ENCODE measurements around the gene CACNA1D.

CACNA1D gene

DNA sequence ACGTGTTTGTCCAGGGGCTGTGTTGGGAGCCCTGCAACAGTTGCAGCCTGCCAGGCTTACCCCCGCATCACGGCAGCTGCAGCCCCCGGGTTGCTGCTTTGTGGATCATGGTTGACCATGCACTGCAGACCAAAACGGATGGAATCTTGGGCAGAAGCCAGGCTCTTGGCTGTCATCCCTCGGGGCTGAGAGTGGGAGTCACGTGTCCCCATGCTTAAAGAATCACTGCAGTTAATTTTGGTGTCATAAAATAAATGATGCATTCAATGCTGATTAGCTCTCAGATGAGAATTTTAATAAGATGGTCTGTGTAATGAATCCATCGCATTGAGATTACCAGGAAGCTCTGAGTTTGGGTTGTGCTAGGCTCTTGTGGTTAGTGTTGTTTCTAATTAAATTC lies 236.2 kb downstream of the CACNA1D start:
- TF ChIP-seq, protein P1, sequence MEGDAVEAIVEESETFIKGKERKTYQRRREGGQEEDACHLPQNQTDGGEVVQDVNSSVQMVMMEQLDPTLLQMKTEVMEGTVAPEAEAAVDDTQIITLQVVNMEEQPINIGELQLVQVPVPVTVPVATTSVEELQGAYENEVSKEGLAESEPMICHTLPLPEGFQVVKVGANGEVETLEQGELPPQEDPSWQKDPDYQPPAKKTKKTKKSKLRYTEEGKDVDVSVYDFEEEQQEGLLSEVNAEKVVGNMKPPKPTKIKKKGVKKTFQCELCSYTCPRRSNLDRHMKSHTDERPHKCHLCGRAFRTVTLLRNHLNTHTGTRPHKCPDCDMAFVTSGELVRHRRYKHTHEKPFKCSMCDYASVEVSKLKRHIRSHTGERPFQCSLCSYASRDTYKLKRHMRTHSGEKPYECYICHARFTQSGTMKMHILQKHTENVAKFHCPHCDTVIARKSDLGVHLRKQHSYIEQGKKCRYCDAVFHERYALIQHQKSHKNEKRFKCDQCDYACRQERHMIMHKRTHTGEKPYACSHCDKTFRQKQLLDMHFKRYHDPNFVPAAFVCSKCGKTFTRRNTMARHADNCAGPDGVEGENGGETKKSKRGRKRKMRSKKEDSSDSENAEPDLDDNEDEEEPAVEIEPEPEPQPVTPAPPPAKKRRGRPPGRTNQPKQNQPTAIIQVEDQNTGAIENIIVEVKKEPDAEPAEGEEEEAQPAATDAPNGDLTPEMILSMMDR (IDR thresholded peaks at IDR 0.05; ENCODE audit: control extremely low read depth, extremely low read depth, low read depth, missing control alignments): no peak
- ChIA-PET POLR2A (no interaction called here), CTCF (interaction anchor here (0.9 to 1.5 kb wide), 4 partner anchors 9 to 148 kb away, joined by 3 to 4 read pairs (median 3); no protein-coding TSS in a partner anchor)
- no peak for DNase-seq (ENCODE audit: extremely low spot score)

DNA sequence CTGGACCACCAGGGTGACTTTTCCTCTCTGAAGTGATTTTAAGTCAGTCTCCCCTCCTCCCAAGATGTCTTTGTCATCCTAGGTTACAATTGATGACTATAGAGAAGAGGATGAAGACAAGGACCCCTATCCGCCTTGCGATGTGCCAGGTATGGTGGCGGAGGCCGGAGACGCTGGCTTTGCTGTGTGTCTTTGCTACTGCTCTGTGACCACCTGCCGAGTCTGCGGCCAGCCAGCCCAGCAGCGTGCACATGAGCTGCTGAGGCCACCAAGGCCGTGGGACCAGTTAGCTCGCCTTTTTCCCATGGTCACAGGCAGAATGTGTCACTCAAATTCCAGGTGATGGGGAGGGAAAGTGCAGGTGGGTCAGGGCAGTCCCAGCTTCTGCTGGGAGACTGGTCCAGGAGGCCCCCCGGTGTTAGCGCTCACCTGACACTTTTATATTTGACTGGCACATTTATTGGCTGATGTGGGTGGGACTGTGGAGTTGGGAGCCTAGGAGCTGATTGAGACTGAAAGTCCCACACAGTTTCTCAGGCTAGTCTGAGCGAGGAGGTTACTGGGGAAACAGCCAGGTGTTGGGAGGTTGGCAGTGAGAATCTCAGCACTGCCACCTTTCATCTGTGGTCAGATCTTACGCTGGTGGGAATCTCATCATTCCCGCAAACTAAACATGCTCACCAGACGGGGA lies 237.7 kb downstream of the CACNA1D start:
- ChIA-PET CTCF (no interaction called here), POLR2A (no interaction called here)
- no peak for DNase-seq (ENCODE audit: extremely low spot score)
- TF ChIP-seq, protein P1 (IDR thresholded peaks at IDR 0.05; ENCODE audit: control extremely low read depth, extremely low read depth, low read depth, missing control alignments): no peak

DNA sequence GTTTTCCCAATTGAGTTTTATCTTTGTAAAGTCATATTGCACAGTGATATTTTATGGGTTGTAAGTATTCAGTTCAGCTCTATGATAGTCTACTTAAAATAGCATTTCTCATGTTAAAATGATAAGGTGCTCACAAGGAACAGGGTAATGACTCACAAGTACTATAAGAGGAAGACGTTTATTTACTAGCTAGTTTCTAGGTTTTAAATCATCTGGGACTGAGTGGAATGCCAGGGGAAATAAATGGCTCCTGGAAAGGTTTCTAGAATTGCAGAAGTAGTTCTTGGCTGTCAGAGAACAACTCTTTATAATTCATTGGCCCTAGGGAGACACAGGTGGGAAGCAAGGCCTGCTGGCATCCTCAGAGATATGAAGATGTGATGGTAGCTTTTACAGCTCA lies 239.0 kb downstream of the CACNA1D start:
- TF ChIP-seq, protein P1 (IDR thresholded peaks at IDR 0.05; ENCODE audit: control extremely low read depth, extremely low read depth, low read depth, missing control alignments): no peak
- no peak for DNase-seq (ENCODE audit: extremely low spot score)
- CTCF ChIA-PET: interaction anchor here (1.1 to 1.6 kb wide), 4 partner anchors 8 to 23 kb away, joined by 4 to 7 read pairs (median 5); no protein-coding TSS in a partner anchor
- POLR2A ChIA-PET: no interaction called here

DNA sequence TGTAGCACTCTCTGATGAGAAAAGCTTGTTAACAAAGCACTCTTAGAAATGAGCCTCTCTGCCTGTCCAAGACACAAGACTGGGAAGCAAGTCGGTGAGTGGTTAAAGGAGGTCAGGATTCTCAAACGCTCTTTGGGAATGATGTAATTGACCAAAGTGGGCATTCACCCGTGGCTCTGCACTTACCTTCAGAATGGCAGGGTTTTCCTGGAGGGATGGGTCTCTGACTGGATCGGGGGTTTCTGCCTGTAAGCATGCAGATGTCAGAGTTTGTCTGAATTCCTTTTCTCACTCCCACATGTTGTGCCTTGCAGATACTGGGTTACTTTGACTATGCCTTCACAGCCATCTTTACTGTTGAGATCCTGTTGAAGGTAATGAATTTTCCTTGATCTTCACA lies 245.6 kb downstream of the CACNA1D start:
- no peak for DNase-seq (ENCODE audit: extremely low spot score)
- TF ChIP-seq, protein P1 (IDR thresholded peaks at IDR 0.05; ENCODE audit: control extremely low read depth, extremely low read depth, low read depth, missing control alignments): no peak
- POLR2A ChIA-PET: no interaction called here
- CTCF ChIA-PET: interaction anchor here (4.3 kb wide), 1 partner anchor 30 kb away, joined by 12 read pairs; no protein-coding TSS in a partner anchor

DNA sequence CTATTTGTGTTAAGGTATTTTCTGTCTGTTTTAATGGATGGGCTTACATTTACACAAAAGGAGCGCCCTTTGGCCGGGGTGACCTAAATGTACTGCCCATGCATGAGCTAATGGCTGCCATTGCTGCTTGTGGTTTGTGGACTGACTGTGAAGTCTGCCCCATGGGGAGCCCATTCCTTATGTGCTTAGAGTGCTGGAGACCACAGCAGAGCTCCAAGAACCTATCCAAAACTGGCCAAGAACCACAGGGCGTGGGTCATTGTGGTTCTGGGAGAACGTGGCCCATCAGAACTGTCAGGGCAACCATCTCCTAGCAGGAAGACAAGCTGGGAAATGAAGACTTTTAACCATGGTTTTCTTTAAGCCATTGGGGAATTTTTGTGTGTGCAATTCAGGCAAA lies 246.5 kb downstream of the CACNA1D start:
- CTCF ChIA-PET: interaction anchor here (4.3 kb wide), 1 partner anchor 31 kb away, joined by 12 read pairs; no protein-coding TSS in a partner anchor
- no peak for DNase-seq (ENCODE audit: extremely low spot score)
- POLR2A ChIA-PET: no interaction called here
- TF ChIP-seq, protein P1 (IDR thresholded peaks at IDR 0.05; ENCODE audit: control extremely low read depth, extremely low read depth, low read depth, missing control alignments): no peak

DNA sequence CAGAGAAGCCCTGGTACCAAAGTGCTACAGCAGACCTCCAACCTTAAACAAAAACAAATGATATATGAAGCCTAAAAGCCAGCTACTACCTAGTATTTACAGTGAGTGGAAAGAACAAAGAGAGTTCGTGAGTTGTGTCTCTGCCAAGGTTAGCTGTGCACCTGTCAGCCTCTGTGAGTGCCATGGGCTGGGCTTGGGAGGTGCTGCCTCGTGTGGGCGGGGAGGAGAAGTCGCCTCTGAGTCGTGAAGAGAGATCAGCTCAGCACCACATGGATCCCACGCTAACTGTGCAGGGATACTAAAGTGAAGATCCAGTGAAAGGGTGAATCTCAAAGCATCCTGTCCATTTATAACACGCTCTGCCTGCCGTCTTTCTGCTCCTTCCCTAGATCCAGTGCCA lies 249.9 kb downstream of the CACNA1D start:
- peak; percentile 45 for DNase-seq (ENCODE audit: extremely low spot score)
- POLR2A ChIA-PET: no interaction called here
- CTCF ChIA-PET: interaction anchor here (1.3 kb wide), 1 partner anchor 11 kb away, joined by 6 read pairs; no protein-coding TSS in a partner anchor
- TF ChIP-seq, protein P1 (IDR thresholded peaks at IDR 0.05; ENCODE audit: control extremely low read depth, extremely low read depth, low read depth, missing control alignments): no peak

Data from GM10248 (cell line).